ENCODE measurements around the gene MRPL18. TPM values are rescaled to one million over a fixed set of nuclear protein-coding genes. Genes with fewer than 3 reads are reported as not detected.

MRPL18 gene
- total and polyA plus RNA-seq, 9 of the 15 experiments (the other 6 are each of a cell fraction or from before 2014, with no cell fraction given): 149 to 456 (median 196) TPM

DNA sequence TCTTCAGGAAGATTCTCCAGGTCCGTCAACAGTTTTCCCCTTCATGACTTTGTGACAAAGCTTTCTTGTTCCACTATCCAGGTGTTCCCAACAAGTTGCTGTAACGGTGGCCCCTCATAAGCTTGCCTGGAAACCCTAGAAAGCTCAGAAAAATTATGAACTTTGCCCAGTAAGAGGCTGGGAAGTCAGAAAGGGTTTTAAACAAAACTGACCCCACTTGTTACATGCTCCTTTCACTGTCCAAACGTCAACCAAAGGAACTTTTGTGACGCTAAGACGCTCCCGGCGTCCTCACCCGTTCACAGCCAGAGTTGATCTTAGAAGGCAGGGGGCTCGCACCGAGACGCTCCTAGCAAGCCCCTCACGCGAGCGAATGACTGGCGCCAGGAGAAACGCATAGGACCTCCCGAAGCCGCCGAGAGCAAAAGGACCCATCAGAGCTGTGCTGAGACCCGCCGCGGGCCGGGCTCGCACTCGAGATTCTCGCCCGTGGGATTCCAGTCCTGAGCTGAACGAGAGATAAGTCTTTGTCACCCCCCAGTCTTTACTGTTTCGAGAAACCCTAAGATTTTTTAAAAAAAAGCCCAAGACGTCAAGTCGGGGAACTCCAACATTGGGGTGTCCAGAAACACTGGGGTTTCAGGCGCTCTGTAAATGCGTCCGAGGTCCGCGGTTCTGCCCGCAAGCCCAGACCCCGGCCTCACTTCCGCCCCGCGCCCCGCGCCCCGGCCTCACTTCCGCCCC is 29.0 kb upstream of the MRPL18 start (continued):
- TF ChIP-seq PHTF2 (CRISPR knock-in tag; IDR thresholded peaks at IDR 0.05) (no peak), ZBTB8A (IDR thresholded peaks at IDR 0.05; ENCODE audit: partially characterized antibody) (no peak), RBM34 (IDR thresholded peaks at IDR 0.05; ENCODE audit: borderline replicate concordance, insufficient read depth, low read length) (no peak), TAF15 (IDR thresholded peaks at IDR 0.05; ENCODE audit: low read depth, low read length) (no peak), SMAD3 (CRISPR knock-in tag; conservative IDR thresholded peaks at IDR 0.05) (no peak), ZNF3 (CRISPR knock-in tag; IDR thresholded peaks at IDR 0.05) (no peak; the same call in 1 of the 2 replicates), DPF2 (IDR thresholded peaks at IDR 0.05) (no peak; the same call in 1 of the 2 replicates), NFATC3 (IDR thresholded peaks at IDR 0.05) (no peak), CHD4 (IDR thresholded peaks at IDR 0.05; ENCODE audit: insufficient read depth, insufficient replicate concordance, low read depth, low read length, poor library complexity, severe bottlenecking) (no peak)
- TF ChIP-seq, protein P1, sequence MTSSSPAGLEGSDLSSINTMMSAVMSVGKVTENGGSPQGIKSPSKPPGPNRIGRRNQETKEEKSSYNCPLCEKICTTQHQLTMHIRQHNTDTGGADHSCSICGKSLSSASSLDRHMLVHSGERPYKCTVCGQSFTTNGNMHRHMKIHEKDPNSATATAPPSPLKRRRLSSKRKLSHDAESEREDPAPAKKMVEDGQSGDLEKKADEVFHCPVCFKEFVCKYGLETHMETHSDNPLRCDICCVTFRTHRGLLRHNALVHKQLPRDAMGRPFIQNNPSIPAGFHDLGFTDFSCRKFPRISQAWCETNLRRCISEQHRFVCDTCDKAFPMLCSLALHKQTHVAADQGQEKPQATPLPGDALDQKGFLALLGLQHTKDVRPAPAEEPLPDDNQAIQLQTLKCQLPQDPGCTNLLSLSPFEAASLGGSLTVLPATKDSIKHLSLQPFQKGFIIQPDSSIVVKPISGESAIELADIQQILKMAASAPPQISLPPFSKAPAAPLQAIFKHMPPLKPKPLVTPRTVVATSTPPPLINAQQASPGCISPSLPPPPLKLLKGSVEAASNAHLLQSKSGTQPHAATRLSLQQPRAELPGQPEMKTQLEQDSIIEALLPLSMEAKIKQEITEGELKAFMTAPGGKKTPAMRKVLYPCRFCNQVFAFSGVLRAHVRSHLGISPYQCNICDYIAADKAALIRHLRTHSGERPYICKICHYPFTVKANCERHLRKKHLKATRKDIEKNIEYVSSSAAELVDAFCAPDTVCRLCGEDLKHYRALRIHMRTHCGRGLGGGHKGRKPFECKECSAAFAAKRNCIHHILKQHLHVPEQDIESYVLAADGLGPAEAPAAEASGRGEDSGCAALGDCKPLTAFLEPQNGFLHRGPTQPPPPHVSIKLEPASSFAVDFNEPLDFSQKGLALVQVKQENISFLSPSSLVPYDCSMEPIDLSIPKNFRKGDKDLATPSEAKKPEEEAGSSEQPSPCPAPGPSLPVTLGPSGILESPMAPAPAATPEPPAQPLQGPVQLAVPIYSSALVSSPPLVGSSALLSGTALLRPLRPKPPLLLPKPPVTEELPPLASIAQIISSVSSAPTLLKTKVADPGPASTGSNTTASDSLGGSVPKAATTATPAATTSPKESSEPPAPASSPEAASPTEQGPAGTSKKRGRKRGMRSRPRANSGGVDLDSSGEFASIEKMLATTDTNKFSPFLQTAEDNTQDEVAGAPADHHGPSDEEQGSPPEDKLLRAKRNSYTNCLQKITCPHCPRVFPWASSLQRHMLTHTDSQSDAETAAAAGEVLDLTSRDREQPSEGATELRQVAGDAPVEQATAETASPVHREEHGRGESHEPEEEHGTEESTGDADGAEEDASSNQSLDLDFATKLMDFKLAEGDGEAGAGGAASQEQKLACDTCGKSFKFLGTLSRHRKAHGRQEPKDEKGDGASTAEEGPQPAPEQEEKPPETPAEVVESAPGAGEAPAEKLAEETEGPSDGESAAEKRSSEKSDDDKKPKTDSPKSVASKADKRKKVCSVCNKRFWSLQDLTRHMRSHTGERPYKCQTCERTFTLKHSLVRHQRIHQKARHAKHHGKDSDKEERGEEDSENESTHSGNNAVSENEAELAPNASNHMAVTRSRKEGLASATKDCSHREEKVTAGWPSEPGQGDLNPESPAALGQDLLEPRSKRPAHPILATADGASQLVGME (CRISPR knock-in tag; IDR thresholded peaks at IDR 0.05): no peak
- TF ChIP-seq, protein P2, sequence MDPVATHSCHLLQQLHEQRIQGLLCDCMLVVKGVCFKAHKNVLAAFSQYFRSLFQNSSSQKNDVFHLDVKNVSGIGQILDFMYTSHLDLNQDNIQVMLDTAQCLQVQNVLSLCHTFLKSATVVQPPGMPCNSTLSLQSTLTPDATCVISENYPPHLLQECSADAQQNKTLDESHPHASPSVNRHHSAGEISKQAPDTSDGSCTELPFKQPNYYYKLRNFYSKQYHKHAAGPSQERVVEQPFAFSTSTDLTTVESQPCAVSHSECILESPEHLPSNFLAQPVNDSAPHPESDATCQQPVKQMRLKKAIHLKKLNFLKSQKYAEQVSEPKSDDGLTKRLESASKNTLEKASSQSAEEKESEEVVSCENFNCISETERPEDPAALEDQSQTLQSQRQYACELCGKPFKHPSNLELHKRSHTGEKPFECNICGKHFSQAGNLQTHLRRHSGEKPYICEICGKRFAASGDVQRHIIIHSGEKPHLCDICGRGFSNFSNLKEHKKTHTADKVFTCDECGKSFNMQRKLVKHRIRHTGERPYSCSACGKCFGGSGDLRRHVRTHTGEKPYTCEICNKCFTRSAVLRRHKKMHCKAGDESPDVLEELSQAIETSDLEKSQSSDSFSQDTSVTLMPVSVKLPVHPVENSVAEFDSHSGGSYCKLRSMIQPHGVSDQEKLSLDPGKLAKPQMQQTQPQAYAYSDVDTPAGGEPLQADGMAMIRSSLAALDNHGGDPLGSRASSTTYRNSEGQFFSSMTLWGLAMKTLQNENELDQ (CRISPR knock-in tag; IDR thresholded peaks at IDR 0.05; ENCODE audit: borderline replicate concordance): no peak
- TF ChIP-seq, protein P3, sequence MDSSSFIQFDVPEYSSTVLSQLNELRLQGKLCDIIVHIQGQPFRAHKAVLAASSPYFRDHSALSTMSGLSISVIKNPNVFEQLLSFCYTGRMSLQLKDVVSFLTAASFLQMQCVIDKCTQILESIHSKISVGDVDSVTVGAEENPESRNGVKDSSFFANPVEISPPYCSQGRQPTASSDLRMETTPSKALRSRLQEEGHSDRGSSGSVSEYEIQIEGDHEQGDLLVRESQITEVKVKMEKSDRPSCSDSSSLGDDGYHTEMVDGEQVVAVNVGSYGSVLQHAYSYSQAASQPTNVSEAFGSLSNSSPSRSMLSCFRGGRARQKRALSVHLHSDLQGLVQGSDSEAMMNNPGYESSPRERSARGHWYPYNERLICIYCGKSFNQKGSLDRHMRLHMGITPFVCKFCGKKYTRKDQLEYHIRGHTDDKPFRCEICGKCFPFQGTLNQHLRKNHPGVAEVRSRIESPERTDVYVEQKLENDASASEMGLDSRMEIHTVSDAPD (CRISPR knock-in tag; IDR thresholded peaks at IDR 0.05): no peak
- TF ChIP-seq, protein P4, sequence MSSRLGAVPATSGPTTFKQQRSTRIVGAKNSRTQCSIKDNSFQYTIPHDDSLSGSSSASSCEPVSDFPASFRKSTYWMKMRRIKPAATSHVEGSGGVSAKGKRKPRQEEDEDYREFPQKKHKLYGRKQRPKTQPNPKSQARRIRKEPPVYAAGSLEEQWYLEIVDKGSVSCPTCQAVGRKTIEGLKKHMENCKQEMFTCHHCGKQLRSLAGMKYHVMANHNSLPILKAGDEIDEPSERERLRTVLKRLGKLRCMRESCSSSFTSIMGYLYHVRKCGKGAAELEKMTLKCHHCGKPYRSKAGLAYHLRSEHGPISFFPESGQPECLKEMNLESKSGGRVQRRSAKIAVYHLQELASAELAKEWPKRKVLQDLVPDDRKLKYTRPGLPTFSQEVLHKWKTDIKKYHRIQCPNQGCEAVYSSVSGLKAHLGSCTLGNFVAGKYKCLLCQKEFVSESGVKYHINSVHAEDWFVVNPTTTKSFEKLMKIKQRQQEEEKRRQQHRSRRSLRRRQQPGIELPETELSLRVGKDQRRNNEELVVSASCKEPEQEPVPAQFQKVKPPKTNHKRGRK (tag; IDR thresholded peaks at IDR 0.05): no peak
- TF ChIP-seq, protein P5, sequence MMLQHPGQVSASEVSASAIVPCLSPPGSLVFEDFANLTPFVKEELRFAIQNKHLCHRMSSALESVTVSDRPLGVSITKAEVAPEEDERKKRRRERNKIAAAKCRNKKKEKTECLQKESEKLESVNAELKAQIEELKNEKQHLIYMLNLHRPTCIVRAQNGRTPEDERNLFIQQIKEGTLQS (IDR thresholded peaks at IDR 0.05): no peak
- TF ChIP-seq, protein P5 (CRISPR knock-in tag; conservative IDR thresholded peaks at IDR 0.05): no peak; the same call in 1 of the 2 replicates

Measured in K562 (cell line).